Fibroblast of the aortic adventitia (primary cell): ENCODE results near the gene MRPL33. TPM values are rescaled to one million over a fixed set of nuclear protein-coding genes. Genes with fewer than 3 reads are reported as not detected.
"Not testable (repeated sequence)": the region's sequence is repeated elsewhere in the genome, so short reads cannot be mapped to it uniquely, and the experiment has no call there.

ENCODE experiments used
- DNase-seq: peaks from one replicate; pipeline ENCODE4 v3.0.0-alpha.2; 2010; ENCODE audit warnings: low read depth
- H3K4me3 ChIP-seq: 2 replicates; pipeline ENCODE4 v1.5.1; 2011; ENCODE audit warnings: low read depth, mild to moderate bottlenecking, control low read depth, low read length, moderate library complexity
- CTCF ChIP-seq: IDR thresholded peaks from 2 replicates; pipeline ENCODE4 v1.5.1; 2011; ENCODE audit warnings: mild to moderate bottlenecking, low read length, control low read depth, inconsistent platforms; ENCODE audit not compliant: insufficient read depth
- total RNA-seq: library from RNA; depleted of rRNA; stranded (reverse); fragments of >200 nt; gene quantifications from 2 replicates; pipeline ENCODE4 v1.2.3, GENCODE V29; 2012; ENCODE audit warnings: low replicate concordance

The MRPL33 gene
- total RNA-seq, 1 donor = 109 TPM

DNA sequence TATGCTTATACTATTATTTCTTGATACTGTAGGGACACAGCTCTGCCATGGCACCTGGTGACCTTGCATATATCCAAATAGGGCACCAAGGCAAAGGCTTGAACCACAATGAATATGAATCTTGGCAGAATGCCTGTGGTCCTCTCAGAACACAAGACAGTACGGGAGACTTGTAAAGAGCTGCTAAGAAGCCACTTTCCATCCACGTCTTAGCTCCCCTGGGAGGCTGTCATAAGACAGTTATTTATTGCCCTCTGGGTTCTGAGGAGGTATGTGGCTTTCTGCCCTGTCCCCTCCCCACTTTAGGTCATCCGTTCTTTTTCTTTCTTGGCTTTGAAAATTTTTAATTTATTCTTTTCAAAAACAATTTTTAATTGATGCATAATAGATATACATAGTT is 29.8 kb upstream of the MRPL33 start:
- H3K4me3 ChIP-seq = no peak overlapping the region
- DNase-seq = no peak
- no peak for TF ChIP-seq CTCF

- no peak overlapping the region for H3K4me3 ChIP-seq
- no peak for TF ChIP-seq CTCF
- no peak for DNase-seq
Observed at GRCh38 chr2:27742571-27742970, 28.9 kb upstream of the MRPL33 start.

GRCh38 chr2:27745494-27745893 is 26.0 kb upstream of the MRPL33 start:
- not testable (repeated sequence) for DNase-seq, H3K4me3 ChIP-seq

GRCh38 chr2:27746325-27746724 is 25.2 kb upstream of the MRPL33 start:
- no peak overlapping the region for H3K4me3 ChIP-seq
- TF ChIP-seq CTCF = no peak
- DNase-seq = no peak

GRCh38 chr2:27747827-27748352 is 23.6 kb upstream of the MRPL33 start:
- H3K4me3 ChIP-seq = no peak overlapping the region
- no peak for TF ChIP-seq CTCF
- DNase-seq = no peak

- DNase-seq, H3K4me3 ChIP-seq: not testable (repeated sequence)
Observed at GRCh38 chr2:27748803-27749554, 22.5 kb upstream of the MRPL33 start.

DNA sequence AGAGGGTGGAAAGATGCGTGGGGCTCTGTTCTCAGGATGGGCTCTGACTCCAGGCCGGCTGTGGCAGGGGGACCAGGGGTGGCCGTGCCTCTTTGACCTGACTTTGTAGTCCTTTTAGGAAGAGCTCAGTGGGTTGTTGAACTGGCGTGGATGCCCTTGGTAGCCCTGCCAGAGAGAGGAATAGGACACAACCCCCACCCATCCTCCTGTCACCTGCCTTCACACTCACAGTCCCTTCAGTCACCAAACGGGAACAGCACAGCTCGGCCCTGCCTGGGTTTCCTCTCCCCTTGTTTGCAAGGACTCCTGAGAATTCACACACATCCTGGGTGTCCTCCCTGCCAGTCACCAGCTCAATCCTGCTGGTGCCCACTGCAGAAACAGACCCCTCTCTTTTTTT is 20.1 kb upstream of the MRPL33 start:
- TF ChIP-seq CTCF = no peak
- no peak overlapping the region for H3K4me3 ChIP-seq
- no peak for DNase-seq
